NCI-H2081 treated with DMSO at 0.1 percent for 48 hours (cell line): ENCODE measurements around the gene GPLD1.
"Not testable (repeated sequence)": the region's sequence is repeated elsewhere in the genome, so short reads cannot be mapped to it uniquely, and the experiment has no call there.

ENCODE experiments used
- DNase-seq: peaks from one replicate; lab custom pipeline; 2025; lab: John Stamatoyannopoulos, UW

The GPLD1 gene

GRCh38 chr6:24410622-24411021 lies 78.8 kb downstream of the GPLD1 start:
- DNase-seq = no peak

- DNase-seq = no peak
Measured at GRCh38 chr6:24408719-24409410, 80.5 kb downstream of the GPLD1 start.

- no peak for DNase-seq
Measured at GRCh38 chr6:24405262-24405661, 84.1 kb downstream of the GPLD1 start.

GRCh38 chr6:24403501-24403824 lies 85.9 kb downstream of the GPLD1 start:
- DNase-seq = no peak

- peak; percentile 79 for DNase-seq
Measured at GRCh38 chr6:24402697-24403500, 86.5 kb downstream of the GPLD1 start, which contains the start of gene MRS2. Gene MRS2 (plus strand): TSS chr6:24402936. CDS start chr6:24403047, 111 bp downstream.

- DNase-seq = no peak
Measured at GRCh38 chr6:24401458-24401857, 87.9 kb downstream of the GPLD1 start.

- not testable (repeated sequence) for DNase-seq
Measured at GRCh38 chr6:24400045-24401039, 89.0 kb downstream of the GPLD1 start.

GRCh38 chr6:24397631-24398030 lies 91.7 kb downstream of the GPLD1 start:
- DNase-seq = no peak

- DNase-seq = no peak
Measured at GRCh38 chr6:24396824-24397223, 92.6 kb downstream of the GPLD1 start.

- DNase-seq = no peak
Measured at GRCh38 chr6:24394780-24395437, 94.5 kb downstream of the GPLD1 start.

- no peak for DNase-seq
Measured at GRCh38 chr6:24394061-24394779, 95.2 kb downstream of the GPLD1 start.

GRCh38 chr6:24391756-24392405 lies 97.5 kb downstream of the GPLD1 start:
- no peak for DNase-seq

- no peak for DNase-seq
Measured at GRCh38 chr6:24391208-24391607, 98.2 kb downstream of the GPLD1 start.

- no peak for DNase-seq
Measured at GRCh38 chr6:24387818-24388217, 101.6 kb downstream of the GPLD1 start.

- DNase-seq = no peak
Measured at GRCh38 chr6:24385536-24386269, 103.7 kb downstream of the GPLD1 start.

- DNase-seq = not testable (repeated sequence)
Measured at GRCh38 chr6:24384369-24385130, 104.8 kb downstream of the GPLD1 start.

GRCh38 chr6:24382891-24383494 lies 106.4 kb downstream of the GPLD1 start:
- not testable (repeated sequence) for DNase-seq

- DNase-seq = no peak
Measured at GRCh38 chr6:24382220-24382540, 107.2 kb downstream of the GPLD1 start.
